ENCODE results near the gene EIF4E3.

DNA sequence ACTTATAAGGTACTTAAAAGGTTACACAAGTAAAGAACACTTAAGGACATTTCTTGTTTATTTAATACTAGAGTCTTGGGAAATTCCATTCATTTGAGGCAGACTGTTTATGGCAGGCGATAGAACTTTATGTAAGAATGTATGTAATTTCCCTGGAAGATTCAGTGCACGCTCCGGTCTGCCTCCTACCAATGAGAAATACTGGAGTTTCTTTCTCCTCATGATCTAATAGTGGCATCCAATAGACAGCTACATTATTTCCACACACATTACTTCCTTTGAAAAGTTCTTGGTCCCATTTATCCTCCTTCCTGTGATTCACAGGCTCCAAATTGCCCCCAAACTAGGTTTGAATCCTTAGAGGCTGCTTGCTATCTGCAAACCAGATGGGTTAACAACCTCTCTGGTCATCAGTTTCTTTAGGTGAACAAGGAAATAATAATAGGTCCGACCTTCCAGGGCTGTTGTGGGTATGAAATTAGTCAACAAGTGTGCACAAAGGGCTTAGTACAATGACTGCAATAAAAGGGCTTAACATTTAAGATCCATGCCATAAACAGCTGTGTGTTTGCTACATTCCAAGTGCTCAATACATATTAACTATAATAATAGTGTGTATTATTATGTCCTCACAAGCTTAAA is 30.7 kb downstream of the EIF4E3 start:
- TF ChIP-seq CTCF (IDR thresholded peaks at IDR 0.05) (no peak), POLR2A (IDR thresholded peaks at IDR 0.05) (peak in 1 of 2 donors; percentile 10)
